HL-60 (cell line): Measurements from ENCODE around the gene CAMSAP2.

Source experiments
- DNase-seq, 2 experiments: peaks; one replicate each; pipeline ENCODE4 v3.0.0-alpha.2; 2010 to 2020; ENCODE audit warnings: low read depth in 1 of 2, low spot score in 1 of 2
- H3K27ac ChIP-seq: fragments of 250-450 bp; sonication (Bioruptor Pico); replicated peaks from 2 replicates; pipeline ENCODE4 v1.5.1; 2020; ENCODE audit warnings: mild to moderate bottlenecking, moderate library complexity
- H3K27me3 ChIP-seq: fragments of 250-450 bp; sonication (Bioruptor Pico); 2 replicates; pipeline ENCODE4 v1.5.1; 2021; ENCODE audit warnings: mild to moderate bottlenecking, moderate library complexity; ENCODE audit not compliant: insufficient read depth, poor library complexity, severe bottlenecking
- H3K4me3 ChIP-seq: replicated peaks from 2 replicates; pipeline ENCODE4 v1.5.1; 2011; ENCODE audit warnings: mild to moderate bottlenecking, control low read depth, low read length; ENCODE audit not compliant: insufficient read depth
- CTCF ChIP-seq: IDR thresholded peaks from one replicate; pipeline ENCODE4 v1.5.1; 2011; ENCODE audit warnings: low read length, control low read depth, inconsistent platforms; ENCODE audit not compliant: insufficient read depth
- GABPA ChIP-seq: IDR thresholded peaks from 2 replicates; pipeline ENCODE4 v1.6.1; 2012; ENCODE audit warnings: low read depth
- POLR2AphosphoS5 ChIP-seq: IDR thresholded peaks from 2 replicates; pipeline ENCODE4 v1.6.1; 2012; ENCODE audit warnings: low read depth
- REST ChIP-seq: IDR thresholded peaks from 2 replicates; pipeline ENCODE4 v1.6.1; 2012; ENCODE audit warnings: low read depth; ENCODE audit not compliant: insufficient replicate concordance
- SPI1 ChIP-seq: IDR thresholded peaks from 2 replicates; pipeline ENCODE4 v1.6.1; 2012; ENCODE audit warnings: low read depth, mild to moderate bottlenecking, borderline replicate concordance

CAMSAP2 gene

GRCh38 chr1:200846398-200846797, 107.7 kb downstream of the CAMSAP2 start:
- Histone ChIP-seq H3K27ac (no peak overlapping the region), H3K27me3 (no peaks in the 10 kb centered on the region), H3K4me3 (no peak overlapping the region)
- TF ChIP-seq SPI1 (no peak), CTCF (no peak), POLR2AphosphoS5 (no peak), GABPA (no peak), REST (no peak)
- DNase-seq = no peak

- Histone ChIP-seq H3K27me3 (no peaks in the 10 kb centered on the region), H3K27ac (no peak overlapping the region), H3K4me3 (no peak overlapping the region)
- no peak for DNase-seq
- TF ChIP-seq REST (no peak), POLR2AphosphoS5 (no peak), SPI1 (no peak), CTCF (no peak), GABPA (no peak)
Measured at GRCh38 chr1:200849430-200849829, 110.7 kb downstream of the CAMSAP2 start.

- TF ChIP-seq POLR2AphosphoS5 (no peak), SPI1 (no peak), REST (no peak), CTCF (no peak), GABPA (no peak)
- no peak overlapping the region for H3K4me3 ChIP-seq
- DNase-seq = no peak
- no peak overlapping the region for H3K27ac ChIP-seq
- H3K27me3 ChIP-seq = no peaks in the 10 kb centered on the region
Measured at GRCh38 chr1:200850554-200850953, 111.9 kb downstream of the CAMSAP2 start.
